GM12864 (cell line): Measurements from ENCODE around the gene FUZ.

Experiments used
- DNase-seq: peaks from one replicate; pipeline ENCODE4 v3.0.0-alpha.2; 2011; ENCODE audit warnings: low read depth
- H3K4me3 ChIP-seq: 2 replicates; pipeline ENCODE4 v1.5.1; 2011; ENCODE audit warnings: mild to moderate bottlenecking, low read depth, low read length, control low read depth
- TF ChIP-seq, protein P1 (sequence below): IDR thresholded peaks from 2 replicates; pipeline ENCODE4 v1.5.1; 2011; ENCODE audit warnings: low read depth, mild to moderate bottlenecking, moderate library complexity, low read length, control low read depth, inconsistent platforms; ENCODE audit errors: missing control alignments

FUZ gene

DNA sequence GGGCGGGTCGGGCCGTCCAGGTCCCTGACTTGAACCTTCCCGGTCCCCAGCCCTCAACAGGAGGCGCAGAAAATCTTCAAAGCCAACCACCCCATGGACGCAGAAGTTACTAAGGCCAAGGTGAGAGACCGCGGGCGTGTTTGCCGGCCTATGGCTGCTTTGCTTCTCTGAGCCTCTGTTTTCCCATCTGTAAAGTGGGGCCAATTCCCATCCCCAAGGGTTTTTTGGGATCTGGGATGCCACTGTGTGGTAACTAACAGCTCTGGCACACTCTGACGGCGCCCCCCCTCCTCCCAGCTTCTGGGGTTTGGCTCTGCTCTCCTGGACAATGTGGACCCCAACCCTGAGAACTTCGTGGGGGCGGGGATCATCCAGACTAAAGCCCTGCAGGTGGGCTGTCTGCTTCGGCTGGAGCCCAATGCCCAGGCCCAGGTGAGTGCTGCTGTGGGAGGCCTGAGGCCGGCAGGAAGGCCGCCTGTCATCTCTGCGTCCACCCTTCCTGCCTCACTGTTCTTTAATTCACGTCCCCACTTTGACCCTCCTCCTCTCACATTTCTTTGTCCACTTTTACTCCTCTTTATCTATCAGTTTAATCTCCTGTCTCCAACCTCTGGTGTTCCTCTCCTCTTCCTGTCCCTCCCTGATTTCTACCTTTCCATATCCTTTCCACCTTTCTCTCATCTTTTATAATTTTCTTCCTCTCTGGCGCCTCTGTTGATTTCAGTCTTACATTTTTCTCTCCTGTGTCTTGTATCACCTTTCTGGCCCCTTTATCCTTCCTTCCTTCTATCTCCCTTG, 7.1 kb downstream of the FUZ start:
- H3K4me3 ChIP-seq: no peak overlapping the region

DNA sequence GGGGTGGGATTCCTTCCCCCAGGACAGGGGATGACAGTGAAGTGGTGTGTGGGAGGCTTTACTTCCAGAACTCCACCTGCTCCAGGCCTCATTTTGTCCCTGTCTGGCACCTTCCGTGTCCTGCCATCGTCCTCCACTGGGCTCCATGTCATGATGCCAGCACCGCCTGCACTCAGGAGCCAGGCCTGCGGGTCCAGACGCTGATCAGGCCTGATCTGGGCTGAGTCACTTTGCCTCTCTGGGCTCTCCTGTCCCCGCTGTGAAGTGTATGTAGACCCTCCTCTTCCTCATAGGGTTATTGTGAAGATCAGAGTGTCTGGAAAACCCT, 9.6 kb downstream of the FUZ start:
- TF ChIP-seq, protein P1, sequence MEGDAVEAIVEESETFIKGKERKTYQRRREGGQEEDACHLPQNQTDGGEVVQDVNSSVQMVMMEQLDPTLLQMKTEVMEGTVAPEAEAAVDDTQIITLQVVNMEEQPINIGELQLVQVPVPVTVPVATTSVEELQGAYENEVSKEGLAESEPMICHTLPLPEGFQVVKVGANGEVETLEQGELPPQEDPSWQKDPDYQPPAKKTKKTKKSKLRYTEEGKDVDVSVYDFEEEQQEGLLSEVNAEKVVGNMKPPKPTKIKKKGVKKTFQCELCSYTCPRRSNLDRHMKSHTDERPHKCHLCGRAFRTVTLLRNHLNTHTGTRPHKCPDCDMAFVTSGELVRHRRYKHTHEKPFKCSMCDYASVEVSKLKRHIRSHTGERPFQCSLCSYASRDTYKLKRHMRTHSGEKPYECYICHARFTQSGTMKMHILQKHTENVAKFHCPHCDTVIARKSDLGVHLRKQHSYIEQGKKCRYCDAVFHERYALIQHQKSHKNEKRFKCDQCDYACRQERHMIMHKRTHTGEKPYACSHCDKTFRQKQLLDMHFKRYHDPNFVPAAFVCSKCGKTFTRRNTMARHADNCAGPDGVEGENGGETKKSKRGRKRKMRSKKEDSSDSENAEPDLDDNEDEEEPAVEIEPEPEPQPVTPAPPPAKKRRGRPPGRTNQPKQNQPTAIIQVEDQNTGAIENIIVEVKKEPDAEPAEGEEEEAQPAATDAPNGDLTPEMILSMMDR: no peak
- H3K4me3 ChIP-seq: no peak overlapping the region
- DNase-seq: no peak

More for the DNA sequence above, 7.1 kb downstream of the FUZ start:
- no peak for DNase-seq
- TF ChIP-seq, protein P1: no peak

DNA sequence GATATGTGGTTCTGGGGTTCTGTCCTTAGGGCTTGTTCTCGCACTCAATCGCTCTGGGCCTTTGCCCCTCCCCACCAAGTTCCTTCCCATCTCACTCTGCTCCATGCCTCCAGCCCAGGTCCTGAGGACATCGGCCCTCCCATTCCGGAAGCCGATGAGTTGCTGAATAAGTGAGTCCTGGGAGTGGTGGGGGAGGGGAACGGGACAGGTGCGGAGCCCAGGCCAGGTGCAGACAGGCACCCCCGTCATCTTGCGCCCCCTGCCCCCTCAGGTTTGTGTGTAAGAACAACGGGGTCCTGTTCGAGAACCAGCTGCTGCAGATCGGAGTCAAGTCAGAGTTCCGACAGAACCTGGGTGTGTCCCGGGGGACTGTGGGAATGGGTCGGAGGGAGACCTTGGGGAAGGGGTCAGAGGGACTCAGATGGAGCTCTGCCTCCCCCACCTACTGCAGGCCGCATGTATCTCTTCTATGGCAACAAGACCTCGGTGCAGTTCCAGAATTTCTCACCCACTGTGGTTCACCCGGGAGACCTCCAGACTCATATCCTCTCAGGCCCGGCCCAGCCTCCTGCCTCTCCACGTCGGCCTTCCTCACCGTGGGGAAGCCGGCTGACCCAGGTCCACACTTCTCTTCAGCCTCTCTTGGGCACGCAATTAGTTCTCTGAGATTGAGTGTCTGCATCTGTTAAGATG, 10.1 kb downstream of the FUZ start:
- H3K4me3 ChIP-seq: no peak overlapping the region
- no peak for DNase-seq
- TF ChIP-seq, protein P1: no peak

DNA sequence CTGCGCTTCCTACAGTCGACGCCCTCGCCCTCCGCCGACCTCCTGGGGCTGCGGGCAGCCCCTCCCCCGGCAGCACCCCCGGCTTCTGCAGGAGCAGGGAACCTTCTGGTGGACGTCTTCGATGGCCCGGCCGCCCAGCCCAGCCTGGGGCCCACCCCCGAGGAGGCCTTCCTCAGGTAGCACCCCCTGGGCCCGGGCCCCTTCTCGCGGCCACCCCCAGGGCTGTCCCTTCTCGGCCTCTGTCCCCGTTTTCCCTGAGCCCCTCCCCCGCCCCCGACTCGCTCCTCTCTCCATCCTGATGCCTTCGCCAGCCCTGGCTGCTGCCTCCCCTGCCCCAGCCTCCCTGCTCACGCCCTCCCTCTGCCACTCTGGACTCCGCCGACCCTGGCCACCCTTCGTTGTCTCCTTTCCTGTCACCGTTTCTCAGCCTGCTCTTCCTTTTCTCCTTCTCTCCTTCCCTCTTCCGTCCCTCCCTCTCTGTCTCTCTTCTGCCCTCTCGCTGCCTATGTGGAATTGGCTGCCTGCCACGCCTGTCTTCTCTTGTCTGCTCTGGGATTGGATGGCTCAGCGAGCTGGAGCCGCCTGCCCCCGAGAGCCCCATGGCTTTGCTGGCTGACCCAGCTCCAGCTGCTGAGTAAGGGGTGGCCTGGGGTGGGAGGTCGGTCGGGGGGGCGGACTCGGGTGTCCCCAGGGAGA, 11.0 kb downstream of the FUZ start:
- TF ChIP-seq, protein P1: no peak
- H3K4me3 ChIP-seq: no peak overlapping the region
- no peak for DNase-seq

DNA sequence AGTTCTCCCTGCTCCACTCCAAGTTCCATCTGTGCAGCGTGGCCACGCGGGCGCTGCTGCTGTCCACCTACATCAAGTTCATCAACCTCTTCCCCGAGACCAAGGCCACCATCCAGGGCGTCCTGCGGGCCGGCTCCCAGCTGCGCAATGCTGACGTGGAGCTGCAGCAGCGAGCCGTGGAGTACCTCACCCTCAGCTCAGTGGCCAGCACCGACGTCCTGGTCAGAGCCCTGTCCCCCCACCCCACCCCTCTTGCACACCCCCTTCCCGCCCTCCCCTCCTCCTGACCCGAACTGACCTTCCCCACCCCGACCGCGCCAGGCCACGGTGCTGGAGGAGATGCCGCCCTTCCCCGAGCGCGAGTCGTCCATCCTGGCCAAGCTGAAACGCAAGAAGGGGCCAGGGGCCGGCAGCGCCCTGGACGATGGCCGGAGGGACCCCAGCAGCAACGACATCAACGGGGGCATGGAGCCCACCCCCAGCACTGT, 11.6 kb downstream of the FUZ start:
- no peak for DNase-seq
- TF ChIP-seq, protein P1: no peak
- H3K4me3 ChIP-seq: no peak overlapping the region

DNA sequence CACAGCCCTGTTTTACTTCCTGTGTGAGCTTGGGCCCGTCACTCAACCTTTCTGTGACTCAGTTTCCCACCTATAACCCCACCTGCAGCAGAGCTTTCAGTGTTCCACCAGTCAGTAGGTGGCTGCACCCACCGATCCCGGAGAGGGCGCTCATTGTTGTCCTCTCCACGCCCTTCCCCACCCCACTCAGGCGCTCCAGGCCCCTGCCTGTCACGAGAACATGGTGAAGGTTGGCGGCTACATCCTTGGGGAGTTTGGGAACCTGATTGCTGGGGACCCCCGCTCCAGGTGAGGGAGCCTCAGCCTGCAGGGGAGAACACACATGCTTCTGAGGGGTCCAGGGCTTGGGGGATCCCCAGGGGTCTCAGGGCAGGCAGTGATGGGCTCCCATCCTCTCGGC, 12.3 kb downstream of the FUZ start:
- no peak overlapping the region for H3K4me3 ChIP-seq

More for the DNA sequence above, 12.3 kb downstream of the FUZ start:
- no peak for DNase-seq
- TF ChIP-seq, protein P1: no peak
